Neuronal stem cell (in vitro differentiated cells): ENCODE measurements around the gene DDO.
"Not testable (repeated sequence)": the region's sequence is repeated elsewhere in the genome, so short reads cannot be mapped to it uniquely, and the experiment has no call there.

ENCODE experiments used
- DNase-seq: peaks from one replicate; pipeline ENCODE4 v3.0.0-alpha.2; 2013; ENCODE audit warnings: low spot score
- H2AFZ ChIP-seq: one replicate; pipeline ENCODE4 v1.6.1; 2013; ENCODE audit warnings: mild to moderate bottlenecking, low read length, inconsistent platforms
- H2AK5ac ChIP-seq: 2 replicates; pipeline ENCODE4 v1.6.1; 2013; ENCODE audit warnings: low read depth, mild to moderate bottlenecking, inconsistent platforms, low read length, moderate library complexity, mixed read lengths
- H2BK120ac ChIP-seq: 2 replicates; pipeline ENCODE4 v1.6.1; 2013; ENCODE audit warnings: low read depth, mild to moderate bottlenecking, inconsistent platforms, low read length, moderate library complexity, mixed read lengths
- H2BK12ac ChIP-seq: one replicate; pipeline ENCODE4 v1.6.1; 2013; ENCODE audit warnings: low read length, inconsistent platforms
- H2BK15ac ChIP-seq: 2 replicates; pipeline ENCODE4 v1.6.1; 2013; ENCODE audit warnings: mild to moderate bottlenecking, low read length, inconsistent platforms, mixed read lengths
- H2BK5ac ChIP-seq: one replicate; pipeline ENCODE4 v1.6.1; 2013; ENCODE audit warnings: inconsistent platforms, mild to moderate bottlenecking, low read length, moderate library complexity
- H3K14ac ChIP-seq: one replicate; pipeline ENCODE4 v1.6.1; 2013; ENCODE audit warnings: low read length, inconsistent platforms
- H3K18ac ChIP-seq: 2 replicates; pipeline ENCODE4 v1.6.1; 2013; ENCODE audit warnings: low read length, inconsistent platforms
- H3K23ac ChIP-seq: 2 replicates; pipeline ENCODE4 v1.6.1; 2013; ENCODE audit warnings: low read depth, mild to moderate bottlenecking, mixed read lengths, low read length, inconsistent platforms; ENCODE audit not compliant: poor library complexity
- H3K27ac ChIP-seq: replicated peaks from 3 replicates; pipeline ENCODE4 v1.5.1; 2013; ENCODE audit warnings: low read length, inconsistent platforms
- H3K27me3 ChIP-seq, 3 experiments: 2 replicates each; pipeline ENCODE4 v1.6.1; 2013; ENCODE audit warnings: low read length in 3 of 3, mild to moderate bottlenecking in 2 of 3, inconsistent platforms in 1 of 3, low read depth in 1 of 3, mixed read lengths in 1 of 3, moderate library complexity in 1 of 3; ENCODE audit not compliant: control insufficient read depth in 3 of 3, insufficient read depth in 3 of 3
- H3K36me3 ChIP-seq, 2 donors: replicated peaks in 1 of 2; 2 replicates each; pipeline ENCODE4 v1.6.1; 2013; ENCODE audit warnings: low read length in 2 of 2; ENCODE audit not compliant: control insufficient read depth in 2 of 2, insufficient read depth in 2 of 2
- H3K4ac ChIP-seq: 2 replicates; pipeline ENCODE4 v1.6.1; 2013; ENCODE audit warnings: inconsistent platforms, mild to moderate bottlenecking, low read length, moderate library complexity
- H3K4me1 ChIP-seq, 2 donors: 1 replicate in 1 of 2; 2 replicates in 1 of 2; pipeline ENCODE4 v1.6.1; 2013; ENCODE audit warnings: low read length in 2 of 2, low read depth in 1 of 2; ENCODE audit not compliant: control insufficient read depth in 2 of 2, insufficient read depth in 1 of 2
- H3K4me2 ChIP-seq: one replicate; pipeline ENCODE4 v1.6.1; 2013; ENCODE audit warnings: mild to moderate bottlenecking, low read length, inconsistent platforms; ENCODE audit not compliant: insufficient read depth, poor library complexity, severe bottlenecking
- H3K4me3 ChIP-seq, 2 donors: 2 replicates each; pipeline ENCODE4 v1.5.1; 2013; ENCODE audit warnings: low read length in 2 of 2, mild to moderate bottlenecking in 2 of 2, inconsistent platforms in 1 of 2, moderate library complexity in 1 of 2
- H3K79me1 ChIP-seq: one replicate; pipeline ENCODE4 v1.6.1; 2013; ENCODE audit warnings: low read depth, mild to moderate bottlenecking, inconsistent platforms, low read length, moderate library complexity
- H3K9ac ChIP-seq: one replicate; pipeline ENCODE4 v1.6.1; 2013; ENCODE audit warnings: mild to moderate bottlenecking, low read depth, low read length, inconsistent platforms; ENCODE audit not compliant: poor library complexity
- H3K9me3 ChIP-seq, 2 donors: replicated peaks in 1 of 2; 2 replicates each; pipeline versions ENCODE3 to v1.6.1; 2013; ENCODE audit warnings: low read length in 2 of 2, mild to moderate bottlenecking in 2 of 2, inconsistent platforms in 1 of 2, low read depth in 1 of 2, mixed read lengths in 1 of 2, moderate library complexity in 1 of 2; ENCODE audit not compliant: control insufficient read depth in 2 of 2, insufficient read depth in 1 of 2
- H4K8ac ChIP-seq: one replicate; pipeline ENCODE4 v1.6.1; 2013; ENCODE audit warnings: low read depth, mild to moderate bottlenecking, inconsistent platforms, low read length, moderate library complexity
- H4K91ac ChIP-seq: one replicate; pipeline ENCODE4 v1.6.1; 2013; ENCODE audit warnings: low read length, low read depth, mild to moderate bottlenecking, inconsistent platforms; ENCODE audit not compliant: poor library complexity
- WGBS, 2 donors: extraction: QIAGEN DNeasy Blood & Tissue Kit; methylation state at CpG; one replicate each; pipeline ENCODE4 v1.1.7; 2013; ENCODE audit warnings: missing lambda C conversion rate in 2 of 2, mixed read lengths in 1 of 2; ENCODE audit not compliant: insufficient read length in 2 of 2, insufficient replicate concordance in 1 of 2; ENCODE audit errors: extremely low coverage in 2 of 2; 5-methylcytosine and 5-hydroxymethylcytosine counted together

Gene DDO

GRCh38 chr6:110351986-110352385 lies 63.4 kb downstream of the DDO start:
- Histone ChIP-seq H3K9ac (no peak overlapping the region), H3K79me1 (peaks cover 1% of the 10 kb centered on the region), H3K4me3 (no peak overlapping the region), H2AK5ac (no peak overlapping the region), H2BK15ac (no peak overlapping the region), H4K8ac (no peak overlapping the region), H3K18ac (no peak overlapping the region), H2BK12ac (no peak overlapping the region), H4K91ac (no peak overlapping the region), H3K36me3 (no peaks in the 10 kb centered on the region), H3K4me1 (peaks cover 21 to 52% of the 10 kb centered on the region in 2 donors), H3K9me3 (peaks cover 0 to 3% of the 10 kb centered on the region in 2 donors), H3K14ac (no peak overlapping the region), H2AFZ (no peak overlapping the region), H3K4me2 (no peak overlapping the region), H3K23ac (no peak overlapping the region), H3K4ac (no peak overlapping the region), H2BK5ac (no peak overlapping the region), H3K27me3 (no peaks in the 10 kb centered on the region), H3K27ac (no peak overlapping the region), H2BK120ac (no peak overlapping the region)
- DNase-seq = no peak
- WGBS, 2 donors = no CpG with 5 or more reads among the region's 4 CpGs

DNA sequence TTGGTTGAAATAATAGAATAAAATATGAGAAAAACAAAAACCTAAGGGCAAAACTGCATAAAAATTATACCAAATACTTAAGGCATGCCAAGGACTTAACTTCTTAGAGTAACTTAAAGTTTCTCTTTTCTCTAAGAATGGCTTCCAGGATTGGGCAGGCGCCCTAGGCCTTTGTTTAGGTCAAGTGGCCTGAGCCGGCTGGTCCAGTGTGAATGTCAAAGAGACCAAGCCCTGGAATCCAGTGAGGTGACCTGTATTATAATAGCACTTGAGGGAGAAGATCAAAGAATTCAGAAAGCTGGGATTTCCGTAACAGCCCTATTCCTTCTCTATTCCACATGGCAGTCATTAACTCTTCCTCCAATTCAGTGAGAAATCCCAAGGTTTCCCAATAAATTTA lies 63.8 kb downstream of the DDO start:
- H3K4me1 ChIP-seq = peaks cover 17 to 52% of the 10 kb centered on the region in 2 donors
- H3K4me2 ChIP-seq = no peak overlapping the region
- no peak overlapping the region for H3K27ac ChIP-seq
- WGBS, 2 donors = no CpG with 5 or more reads among the region's 3 CpGs
- H3K23ac ChIP-seq = no peak overlapping the region
- no peak overlapping the region for H3K9ac ChIP-seq
- no peak overlapping the region for H2BK12ac ChIP-seq
- H3K9me3 ChIP-seq = no peaks in the 10 kb centered on the region
- no peak overlapping the region for H3K18ac ChIP-seq
- no peak overlapping the region for H3K4ac ChIP-seq
- H4K91ac ChIP-seq = no peak overlapping the region
- no peaks in the 10 kb centered on the region for H3K27me3 ChIP-seq
- H2BK5ac ChIP-seq = no peak overlapping the region
- peak overlapping the region; percentile 19 for H2AFZ ChIP-seq
- H3K36me3 ChIP-seq = no peaks in the 10 kb centered on the region
- H3K14ac ChIP-seq = no peak overlapping the region
- no peak overlapping the region for H4K8ac ChIP-seq
- DNase-seq = no peak
- peaks cover 1% of the 10 kb centered on the region for H3K79me1 ChIP-seq
- no peak overlapping the region for H2AK5ac ChIP-seq
- no peak overlapping the region for H2BK120ac ChIP-seq
- no peak overlapping the region for H2BK15ac ChIP-seq
- H3K4me3 ChIP-seq = no peak overlapping the region

GRCh38 chr6:110350593-110350992 lies 64.8 kb downstream of the DDO start:
- not testable (repeated sequence) for H2BK5ac ChIP-seq, H2BK12ac ChIP-seq, H3K79me1 ChIP-seq, H3K4me2 ChIP-seq, H3K9ac ChIP-seq, H3K23ac ChIP-seq, DNase-seq, H3K18ac ChIP-seq, H4K91ac ChIP-seq, H3K36me3 ChIP-seq, H3K4me3 ChIP-seq, H3K27me3 ChIP-seq, H2BK15ac ChIP-seq, H3K9me3 ChIP-seq, H3K27ac ChIP-seq, H4K8ac ChIP-seq, H3K14ac ChIP-seq, H2BK120ac ChIP-seq, H3K4ac ChIP-seq, H2AFZ ChIP-seq, H2AK5ac ChIP-seq
- no CpG with 5 or more reads among the region's 7 CpGs for WGBS, 2 donors
- H3K4me1 ChIP-seq = peaks cover 12 to 49% of the 10 kb centered on the region in 2 donors

DNA sequence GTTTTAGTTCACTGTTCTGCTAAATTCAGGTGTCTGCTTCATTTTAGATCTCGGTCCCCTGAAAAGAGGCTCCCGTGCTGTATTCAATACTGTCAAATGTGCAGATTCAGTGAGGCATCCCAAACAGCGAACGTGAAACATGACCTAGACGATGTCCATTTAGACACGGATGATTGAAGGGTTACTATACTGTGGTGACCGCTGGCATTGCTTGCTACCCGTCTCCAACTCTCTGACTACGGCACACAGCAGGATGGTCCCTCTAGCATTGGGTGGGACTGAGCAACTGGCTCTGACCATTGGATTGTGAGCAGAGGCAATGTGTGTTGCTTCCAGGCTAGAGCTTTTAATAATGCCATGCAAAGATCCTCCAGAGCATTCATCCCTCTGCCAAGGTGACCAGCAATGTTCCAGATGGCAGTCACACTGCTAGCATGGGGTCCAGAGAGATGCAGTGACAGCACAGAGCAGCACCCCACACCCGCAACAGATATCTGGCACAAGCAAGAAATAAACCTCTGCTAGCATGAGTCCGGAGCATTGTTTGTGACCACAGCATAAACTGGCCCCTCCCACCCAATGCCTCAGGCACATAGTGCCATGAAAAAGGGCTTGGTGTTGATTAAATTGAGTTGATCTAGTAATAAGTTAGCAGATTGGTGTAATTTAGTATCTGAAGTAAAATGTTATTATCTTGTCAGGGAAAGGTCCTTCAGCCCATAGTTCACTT lies 66.2 kb downstream of the DDO start:
- no peaks in the 10 kb centered on the region for H3K9me3 ChIP-seq
- no peak overlapping the region for H3K9ac ChIP-seq
- H2BK12ac ChIP-seq = no peak overlapping the region
- no peak overlapping the region for H4K91ac ChIP-seq
- no peak overlapping the region for H3K23ac ChIP-seq
- H2AK5ac ChIP-seq = no peak overlapping the region
- DNase-seq = no peak
- no peaks in the 10 kb centered on the region for H3K27me3 ChIP-seq
- no peak overlapping the region for H3K4me3 ChIP-seq
- H3K36me3 ChIP-seq = no peaks in the 10 kb centered on the region
- no peak overlapping the region for H4K8ac ChIP-seq
- H3K4ac ChIP-seq = no peak overlapping the region
- H3K14ac ChIP-seq = no peak overlapping the region
- no peak overlapping the region for H3K4me2 ChIP-seq
- H2BK5ac ChIP-seq = no peak overlapping the region
- H3K79me1 ChIP-seq = peaks cover 1% of the 10 kb centered on the region
- no peak overlapping the region for H3K18ac ChIP-seq
- peak overlapping the region; percentile 41 for H2AFZ ChIP-seq
- WGBS, 2 donors = no CpG with 5 or more reads among the region's 11 CpGs
- H2BK120ac ChIP-seq = no peak overlapping the region
- H3K4me1 ChIP-seq = peaks cover 6 to 35% of the 10 kb centered on the region in 2 donors
- no peak overlapping the region for H2BK15ac ChIP-seq
- no peak overlapping the region for H3K27ac ChIP-seq
